Measurements from ENCODE around the gene CYB5R2.

The CYB5R2 gene

GRCh38 chr11:7672960-7673723, at the start of gene CYB5R2:
CYB5R2 (minus strand) TSS chr11:7673500; CDS start chr11:7672825, 675 bp downstream.
- no peak for DNase-seq

GRCh38 chr11:7714786-7715185, 41.5 kb upstream of the CYB5R2 start:
- no peak for DNase-seq

- no peak for DNase-seq
Observed at GRCh38 chr11:7706377-7706776, 33.1 kb upstream of the CYB5R2 start, which contains the start of gene OVCH2. OVCH2 (minus strand) TSS chr11:7706477; CDS start chr11:7706394, 83 bp downstream.

- no peak for DNase-seq
Observed at GRCh38 chr11:7703740-7704139, 30.4 kb upstream of the CYB5R2 start.

- DNase-seq: no peak
Observed at GRCh38 chr11:7696424-7696823, 23.1 kb upstream of the CYB5R2 start.

- DNase-seq: no peak
Observed at GRCh38 chr11:7694235-7694634, 20.9 kb upstream of the CYB5R2 start.

- no peak for DNase-seq
Observed at GRCh38 chr11:7692426-7692825, 19.1 kb upstream of the CYB5R2 start.

- DNase-seq: no peak
Observed at GRCh38 chr11:7691759-7692350, 18.6 kb upstream of the CYB5R2 start.

GRCh38 chr11:7690648-7691047, 17.3 kb upstream of the CYB5R2 start:
- no peak for DNase-seq

GRCh38 chr11:7689239-7689638, 15.9 kb upstream of the CYB5R2 start:
- DNase-seq: no peak

- DNase-seq: peak; percentile 1
Observed at GRCh38 chr11:7688238-7688826, 15.0 kb upstream of the CYB5R2 start.

- DNase-seq: no peak
Observed at GRCh38 chr11:7687386-7687785, 14.1 kb upstream of the CYB5R2 start.

- no peak for DNase-seq
Observed at GRCh38 chr11:7686761-7687160, 13.5 kb upstream of the CYB5R2 start.

GRCh38 chr11:7683571-7683970, 10.3 kb upstream of the CYB5R2 start:
- no peak for DNase-seq

- DNase-seq: no peak
Observed at GRCh38 chr11:7677796-7678201, 4.5 kb upstream of the CYB5R2 start.

- DNase-seq: no peak
Observed at GRCh38 chr11:7677071-7677470, 3.8 kb upstream of the CYB5R2 start.

GRCh38 chr11:7675631-7676030, 2.3 kb upstream of the CYB5R2 start:
- no peak for DNase-seq

- peak; percentile 5 for DNase-seq
Observed at GRCh38 chr11:7673724-7674434, 579 bp upstream of the CYB5R2 start.

- no peak for DNase-seq
Observed at GRCh38 chr11:7672276-7672959, 882 bp downstream of the CYB5R2 start.

- DNase-seq: no peak
Observed at GRCh38 chr11:7671347-7672215, 1.7 kb downstream of the CYB5R2 start.

GRCh38 chr11:7670641-7671040, 2.7 kb downstream of the CYB5R2 start:
- DNase-seq: no peak

GRCh38 chr11:7668911-7669310, 4.4 kb downstream of the CYB5R2 start:
- DNase-seq: no peak
